Ectodermal cell (in vitro differentiated cells): Measurements from ENCODE around the gene MIF.
"Not testable (repeated sequence)": the region's sequence is repeated elsewhere in the genome, so short reads cannot be mapped to it uniquely, and the experiment has no call there.

Experiments used
- H3K27ac ChIP-seq: 2 replicates; pipeline ENCODE4 v1.7.0; 2013; ENCODE audit warnings: mild to moderate bottlenecking, low read depth, low read length; ENCODE audit not compliant: insufficient read depth, poor library complexity, severe bottlenecking
- H3K27me3 ChIP-seq: 2 replicates; pipeline ENCODE4 v1.7.0; 2013; ENCODE audit warnings: mild to moderate bottlenecking, low read length; ENCODE audit not compliant: insufficient read depth, control insufficient read depth, poor library complexity, severe bottlenecking
- H3K36me3 ChIP-seq: one replicate; pipeline ENCODE4 v1.7.0; 2013; ENCODE audit warnings: low read length; ENCODE audit not compliant: control insufficient read depth, insufficient read depth
- H3K4me1 ChIP-seq: one replicate; pipeline ENCODE4 v1.7.0; 2013; ENCODE audit warnings: low read length; ENCODE audit not compliant: control insufficient read depth, insufficient read depth
- H3K4me3 ChIP-seq: 2 replicates; pipeline ENCODE4 v1.7.0; 2013; ENCODE audit warnings: low read depth, low read length, control low read depth; ENCODE audit not compliant: insufficient read depth
- H3K9me3 ChIP-seq: 2 replicates; pipeline ENCODE4 v1.7.0; 2013; ENCODE audit warnings: mild to moderate bottlenecking, low read length, moderate library complexity; ENCODE audit not compliant: control insufficient read depth
- WGBS, 2 experiments: methylation state at CpG; one replicate each; pipeline ENCODE4 v1.1.7; 2013; ENCODE audit warnings: missing lambda C conversion rate in 2 of 2; 5-methylcytosine and 5-hydroxymethylcytosine counted together

MIF gene

DNA sequence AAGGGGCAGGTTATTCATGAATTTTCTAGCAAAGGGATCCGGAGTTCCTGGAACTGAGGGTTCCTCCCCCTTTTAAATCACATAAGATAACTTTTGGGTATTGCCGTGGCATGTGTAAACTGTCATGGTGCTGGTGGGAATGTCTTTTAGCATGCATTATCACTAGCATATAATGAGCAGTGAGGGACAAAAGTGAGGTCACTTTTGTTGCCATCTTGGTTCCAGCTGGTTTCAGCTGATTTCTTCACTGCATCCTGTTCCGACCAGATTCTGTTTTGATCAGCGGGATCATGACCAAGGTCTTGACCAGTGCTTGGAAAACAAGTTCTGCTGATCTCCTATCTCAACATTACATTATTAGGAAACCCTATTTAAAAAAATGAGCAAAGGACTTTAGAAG lies 7.4 kb downstream of the MIF start:
- 92 to 97% methylated on average over 4 of the region's 4 CpGs for WGBS, 2 experiments
- H3K4me3 ChIP-seq, result no peak overlapping the region

DNA sequence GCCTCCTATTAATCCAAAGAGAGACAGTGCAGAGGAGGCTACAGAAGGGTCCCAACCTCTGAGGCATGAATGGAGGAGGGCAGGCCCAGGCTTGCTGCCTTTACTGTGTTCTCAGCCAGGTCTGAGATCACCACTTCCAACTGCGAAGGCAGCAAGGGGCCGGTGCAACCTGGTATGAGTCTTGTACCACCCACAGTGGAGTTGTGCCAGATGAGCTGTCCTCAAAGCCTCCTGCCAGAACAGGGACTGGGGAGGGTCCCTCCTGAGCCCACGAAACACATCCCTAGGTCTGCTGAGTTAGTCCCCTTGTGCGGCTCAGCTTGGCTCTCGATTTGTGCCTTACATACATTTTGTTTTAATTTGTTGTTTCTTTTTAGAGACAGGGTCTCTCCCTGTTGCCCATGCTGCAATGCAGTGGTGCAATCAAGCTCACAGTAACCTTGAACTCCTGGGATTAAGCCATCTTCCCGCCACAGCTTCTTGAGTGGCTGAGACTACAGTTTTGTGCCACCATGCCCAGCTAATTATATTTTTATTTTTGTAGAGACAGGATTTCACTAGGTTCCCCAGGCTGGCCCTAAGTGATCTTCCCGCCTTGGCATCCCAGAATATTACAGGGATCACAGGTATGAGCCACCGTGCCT lies 9.3 kb downstream of the MIF start:
- Histone ChIP-seq H3K4me3 (no peak overlapping the region), H3K36me3 (no peaks in the 10 kb centered on the region), H3K27ac (no peak overlapping the region), H3K27me3 (no peaks in the 10 kb centered on the region), H3K9me3 (no peaks in the 10 kb centered on the region), H3K4me1 (no peaks in the 10 kb centered on the region)
- 94% methylated on average over 8 of the region's 8 CpGs for WGBS, 2 experiments

More for the DNA sequence above, 7.4 kb downstream of the MIF start:
- no peak overlapping the region for H3K27ac ChIP-seq
- H3K4me1 ChIP-seq, result peaks cover 1% of the 10 kb centered on the region
- peaks cover 9% of the 10 kb centered on the region for H3K36me3 ChIP-seq
- H3K27me3 ChIP-seq, result no peaks in the 10 kb centered on the region
- H3K9me3 ChIP-seq, result no peaks in the 10 kb centered on the region

DNA sequence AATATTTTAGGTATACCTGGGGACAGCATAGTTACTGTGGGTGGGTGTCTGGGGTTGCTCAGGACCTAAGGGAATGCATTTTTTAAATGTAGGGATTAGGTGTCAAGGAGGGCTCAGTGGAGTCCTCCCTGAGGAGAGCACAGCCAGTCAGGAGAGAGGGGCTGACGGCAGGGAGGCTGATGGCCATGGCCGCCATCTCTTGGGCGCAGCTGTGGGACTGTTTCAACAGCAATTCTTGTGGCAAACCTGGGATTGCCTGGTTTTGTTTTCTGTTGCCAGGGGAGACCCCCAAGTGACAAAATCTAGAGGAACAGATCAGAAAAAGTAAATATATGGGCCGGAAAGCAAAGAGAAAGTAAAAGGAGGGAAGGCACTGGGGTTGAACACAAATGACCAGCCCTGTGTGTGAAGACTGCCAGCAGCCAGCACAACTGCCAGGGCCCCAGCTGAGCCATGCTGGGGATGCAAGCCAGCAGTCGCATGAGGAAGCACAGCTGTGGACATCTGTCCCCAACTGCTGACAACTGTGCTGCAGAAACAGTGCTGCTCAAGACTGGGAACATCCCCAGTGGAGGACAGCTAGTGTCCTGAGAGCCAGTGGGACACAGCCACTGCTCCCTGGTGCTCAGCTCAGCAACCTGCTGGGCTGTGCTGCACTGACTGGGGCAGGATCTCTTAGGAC lies 10.5 kb downstream of the MIF start:
- no peaks in the 10 kb centered on the region for H3K4me1 ChIP-seq
- no peak overlapping the region for H3K27ac ChIP-seq
- no peaks in the 10 kb centered on the region for H3K27me3 ChIP-seq
- H3K9me3 ChIP-seq, result no peaks in the 10 kb centered on the region
- H3K36me3 ChIP-seq, result no peaks in the 10 kb centered on the region
- 89 to 93% methylated on average over 5 of the region's 5 CpGs for WGBS, 2 experiments
- no peak overlapping the region for H3K4me3 ChIP-seq

DNA sequence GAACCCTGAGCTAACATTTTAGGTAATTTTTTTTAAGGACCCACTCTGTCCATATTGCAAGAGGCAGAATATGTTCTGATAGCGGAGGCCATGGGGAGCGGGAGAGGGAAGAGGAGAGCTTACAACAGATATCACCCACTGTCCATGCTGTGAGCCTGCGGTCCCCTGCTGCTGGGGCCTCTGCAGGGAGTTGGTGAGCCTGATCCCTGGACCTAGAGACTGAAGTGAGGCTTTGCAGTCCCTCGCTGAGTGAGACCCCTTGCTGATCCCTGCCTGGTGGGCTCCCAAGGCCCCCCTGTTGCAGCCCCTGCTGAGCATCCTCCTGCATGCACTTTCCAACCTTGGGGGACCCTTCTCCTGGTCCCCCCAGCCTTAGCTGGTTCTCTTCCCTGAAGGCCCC lies 12.5 kb downstream of the MIF start:
- WGBS, 2 experiments, result 96% methylated on average over 4 of the region's 4 CpGs
- H3K27me3 ChIP-seq, result no peaks in the 10 kb centered on the region
- H3K9me3 ChIP-seq, result no peaks in the 10 kb centered on the region
- no peaks in the 10 kb centered on the region for H3K36me3 ChIP-seq
- H3K4me3 ChIP-seq, result no peak overlapping the region
- no peak overlapping the region for H3K27ac ChIP-seq
- H3K4me1 ChIP-seq, result no peaks in the 10 kb centered on the region

DNA sequence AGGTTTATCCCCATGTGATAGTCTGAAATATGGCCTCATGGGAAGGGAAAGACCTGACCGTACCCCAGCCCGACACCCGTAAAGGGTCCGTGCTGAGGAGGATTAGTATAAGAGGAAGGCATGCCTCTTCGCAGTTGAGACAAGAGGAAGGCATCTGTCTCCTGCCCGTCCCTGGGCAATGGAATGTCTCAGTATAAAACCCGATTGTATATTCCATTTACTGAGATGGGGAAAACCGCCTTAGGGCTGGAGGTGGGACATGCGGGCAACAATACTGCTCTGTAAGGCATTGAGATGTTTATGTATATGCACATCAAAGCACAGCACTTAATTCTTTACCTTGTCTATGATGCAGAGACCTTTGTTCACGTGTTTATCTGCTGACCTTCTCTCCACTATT lies 13.2 kb downstream of the MIF start:
- not testable (repeated sequence) for H3K27ac ChIP-seq, H3K27me3 ChIP-seq, H3K4me3 ChIP-seq, H3K4me1 ChIP-seq, H3K36me3 ChIP-seq, H3K9me3 ChIP-seq
- 68% methylated on average over 9 of the region's 10 CpGs for WGBS, 2 experiments

DNA sequence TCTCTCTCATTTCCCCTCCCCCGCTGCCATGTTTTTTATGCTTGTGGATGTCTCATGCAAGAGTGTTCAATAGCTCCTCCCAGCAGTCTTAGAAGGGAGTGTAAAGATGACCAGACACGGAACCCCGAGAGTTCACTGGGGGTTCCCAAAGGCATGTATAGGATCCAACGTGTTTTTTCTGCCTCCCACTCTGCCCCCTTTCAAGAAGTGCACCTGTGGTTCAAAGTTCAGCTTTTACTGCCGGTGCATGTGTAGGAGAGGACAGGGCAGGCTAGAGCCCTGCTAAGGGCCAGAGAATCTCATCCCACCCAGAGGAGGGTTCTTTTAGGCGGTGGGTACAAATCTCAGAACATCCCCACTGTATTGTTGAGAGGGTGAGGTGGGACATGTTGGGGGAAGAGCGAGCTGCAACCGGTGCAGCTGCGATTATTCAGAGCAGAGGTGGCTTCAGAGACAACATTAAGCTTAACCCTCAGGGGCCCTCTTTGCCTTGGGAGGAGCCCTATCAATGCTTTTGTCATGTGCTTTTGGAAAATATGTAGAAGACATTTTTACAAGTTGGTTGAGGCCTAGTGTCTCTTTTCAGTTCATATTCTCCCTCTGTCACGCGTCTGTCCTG lies 14.5 kb downstream of the MIF start:
- H3K9me3 ChIP-seq, result no peaks in the 10 kb centered on the region
- 79 to 81% methylated on average over 11 of the region's 11 CpGs for WGBS, 2 experiments
- no peaks in the 10 kb centered on the region for H3K27me3 ChIP-seq
- no peaks in the 10 kb centered on the region for H3K4me1 ChIP-seq
- no peaks in the 10 kb centered on the region for H3K36me3 ChIP-seq
- no peak overlapping the region for H3K4me3 ChIP-seq
- no peak overlapping the region for H3K27ac ChIP-seq

DNA sequence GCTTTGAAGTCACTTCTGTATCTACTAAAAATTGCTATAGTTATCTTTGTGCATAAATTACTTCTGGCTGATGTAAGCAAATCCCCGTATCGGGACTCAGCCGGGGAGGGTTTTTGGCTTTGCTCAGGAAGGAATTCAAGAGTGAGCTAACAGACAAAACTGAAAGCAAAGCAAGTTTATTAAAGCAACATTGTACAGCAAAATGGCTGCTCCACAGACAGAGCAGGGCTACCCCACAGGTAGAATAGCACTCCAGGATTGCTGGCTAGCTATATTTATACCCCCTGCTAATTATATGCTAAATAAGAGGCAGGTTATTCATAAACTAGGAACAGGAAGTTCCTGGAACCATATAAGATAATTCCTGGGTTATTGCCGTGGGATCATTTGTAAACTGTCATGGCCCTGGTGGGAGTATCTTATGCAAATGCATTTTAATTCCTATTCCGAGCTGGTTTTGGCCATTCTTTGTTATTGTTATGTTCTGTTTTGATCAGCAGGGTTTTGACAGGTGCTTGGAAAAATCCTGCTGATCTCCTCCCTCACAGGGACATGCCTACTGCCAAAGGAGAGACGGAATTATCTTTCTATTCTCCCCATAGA lies 15.2 kb downstream of the MIF start:
- Histone ChIP-seq H3K27ac (no peak overlapping the region), H3K9me3 (no peaks in the 10 kb centered on the region), H3K36me3 (no peaks in the 10 kb centered on the region), H3K4me1 (no peaks in the 10 kb centered on the region), H3K27me3 (no peaks in the 10 kb centered on the region), H3K4me3 (no peak overlapping the region)
- 89% methylated on average over 5 to 6 of the region's 6 CpGs for WGBS, 2 experiments

DNA sequence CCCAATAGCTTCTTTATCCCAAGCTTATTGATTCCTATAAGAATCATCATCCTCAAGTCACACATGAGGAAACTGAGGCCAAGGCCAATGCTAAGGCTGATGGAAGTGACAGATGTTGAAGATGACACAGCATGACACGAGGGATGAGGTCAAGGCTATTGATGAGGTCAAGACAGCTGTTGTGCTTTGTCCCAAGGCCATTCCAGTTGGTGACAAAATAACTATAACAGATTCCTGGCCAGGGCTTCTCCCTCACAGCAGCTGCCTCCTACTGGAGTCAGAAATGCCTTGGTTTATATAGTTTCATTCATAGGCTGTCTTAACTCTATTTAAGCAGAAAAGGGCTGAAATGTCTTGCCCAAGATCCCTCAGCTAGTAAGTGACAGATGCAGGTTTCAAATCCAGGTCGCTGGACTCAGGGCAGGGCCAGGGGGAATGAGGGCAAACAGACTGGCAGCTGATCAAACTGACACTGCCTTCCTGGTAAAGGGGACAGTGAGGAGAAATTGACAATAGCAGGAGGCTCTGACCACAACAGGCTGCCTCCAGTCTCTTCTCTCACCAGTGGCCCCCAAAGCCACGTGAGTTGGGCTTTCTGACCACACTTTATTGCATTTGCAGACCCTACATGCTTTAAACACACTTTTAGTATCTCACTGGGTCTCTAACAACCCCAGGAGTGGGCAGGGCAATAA lies 16.5 kb downstream of the MIF start:
- 90 to 93% methylated on average over 3 of the region's 3 CpGs for WGBS, 2 experiments

DNA sequence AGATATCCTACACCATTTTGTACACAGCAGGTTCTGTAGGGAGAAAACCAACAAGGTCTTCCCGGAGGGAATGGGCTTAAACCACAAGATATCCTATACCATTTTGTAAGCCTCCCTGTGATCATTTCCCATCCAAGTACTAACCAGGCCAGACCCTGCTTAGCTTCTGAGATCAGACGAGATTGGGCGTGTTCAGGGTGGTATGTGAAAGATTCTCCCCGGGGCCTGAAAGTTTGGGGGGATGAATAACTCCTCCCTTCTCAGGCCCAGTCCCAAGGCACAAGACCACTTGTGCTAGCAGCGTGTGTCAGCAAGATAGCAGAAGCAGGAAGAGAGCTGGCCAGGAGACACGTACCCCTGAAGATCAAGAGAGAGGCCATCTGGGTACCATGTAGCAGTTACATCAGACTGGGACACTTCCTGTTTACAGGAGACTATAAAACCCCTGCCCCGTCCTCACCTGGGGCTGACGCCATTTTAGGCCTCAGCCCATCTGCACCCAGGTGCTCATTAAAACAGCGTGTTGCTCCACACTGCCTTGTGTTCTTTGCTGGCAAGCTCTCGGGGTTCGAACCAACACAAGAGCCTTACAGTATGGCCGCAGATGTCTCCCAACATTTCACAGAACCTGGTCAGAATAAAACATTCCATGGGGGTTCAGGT lies 17.3 kb downstream of the MIF start:
- Histone ChIP-seq H3K36me3 (no peaks in the 10 kb centered on the region), H3K9me3 (no peaks in the 10 kb centered on the region), H3K4me1 (no peaks in the 10 kb centered on the region), H3K4me3 (no peak overlapping the region), H3K27ac (no peak overlapping the region), H3K27me3 (no peaks in the 10 kb centered on the region)
- WGBS, 2 experiments, result 96 to 97% methylated on average over 12 of the region's 12 CpGs

More for the DNA sequence above, 16.5 kb downstream of the MIF start:
- Histone ChIP-seq H3K27ac (no peak overlapping the region), H3K4me3 (no peak overlapping the region), H3K9me3 (no peaks in the 10 kb centered on the region), H3K27me3 (no peaks in the 10 kb centered on the region), H3K4me1 (no peaks in the 10 kb centered on the region), H3K36me3 (no peaks in the 10 kb centered on the region)
